Measurements from ENCODE around the gene TPTE2.

DNA sequence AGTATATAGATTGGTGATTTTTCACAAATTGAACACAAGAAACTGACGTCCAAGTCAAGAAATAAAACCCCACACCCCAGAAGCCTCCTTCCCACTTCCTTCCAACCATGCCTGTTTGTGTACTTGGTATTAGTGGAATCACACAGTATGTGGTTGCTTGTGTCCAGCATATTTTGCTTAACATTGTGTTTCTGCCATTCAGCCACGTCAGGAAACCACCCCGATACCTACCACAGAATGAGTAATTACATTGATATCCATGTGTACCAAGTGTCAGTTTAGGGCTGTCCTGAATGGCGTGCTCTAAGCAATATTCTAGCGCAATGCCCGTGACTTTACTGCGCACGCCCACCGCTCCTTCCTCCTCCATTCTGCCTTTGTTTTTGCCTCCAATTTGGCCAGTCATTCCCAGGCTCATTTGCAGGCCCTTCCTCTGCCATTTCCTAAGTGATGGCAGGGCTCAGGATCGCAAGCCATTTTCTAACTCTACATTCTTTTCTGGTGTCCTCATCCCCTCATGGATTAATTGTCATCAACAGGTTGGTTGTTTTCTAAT is 46.3 kb upstream of the TPTE2 start:
- TF ChIP-seq POLR2AphosphoS5 (IDR thresholded peaks at IDR 0.05) (no peak), POLR2A (IDR thresholded peaks at IDR 0.05) (no peak)
- TF ChIP-seq, protein P1, sequence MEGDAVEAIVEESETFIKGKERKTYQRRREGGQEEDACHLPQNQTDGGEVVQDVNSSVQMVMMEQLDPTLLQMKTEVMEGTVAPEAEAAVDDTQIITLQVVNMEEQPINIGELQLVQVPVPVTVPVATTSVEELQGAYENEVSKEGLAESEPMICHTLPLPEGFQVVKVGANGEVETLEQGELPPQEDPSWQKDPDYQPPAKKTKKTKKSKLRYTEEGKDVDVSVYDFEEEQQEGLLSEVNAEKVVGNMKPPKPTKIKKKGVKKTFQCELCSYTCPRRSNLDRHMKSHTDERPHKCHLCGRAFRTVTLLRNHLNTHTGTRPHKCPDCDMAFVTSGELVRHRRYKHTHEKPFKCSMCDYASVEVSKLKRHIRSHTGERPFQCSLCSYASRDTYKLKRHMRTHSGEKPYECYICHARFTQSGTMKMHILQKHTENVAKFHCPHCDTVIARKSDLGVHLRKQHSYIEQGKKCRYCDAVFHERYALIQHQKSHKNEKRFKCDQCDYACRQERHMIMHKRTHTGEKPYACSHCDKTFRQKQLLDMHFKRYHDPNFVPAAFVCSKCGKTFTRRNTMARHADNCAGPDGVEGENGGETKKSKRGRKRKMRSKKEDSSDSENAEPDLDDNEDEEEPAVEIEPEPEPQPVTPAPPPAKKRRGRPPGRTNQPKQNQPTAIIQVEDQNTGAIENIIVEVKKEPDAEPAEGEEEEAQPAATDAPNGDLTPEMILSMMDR (IDR thresholded peaks at IDR 0.05) = no peak
